NB4 (cell line): ENCODE measurements around the gene SPTLC3.

Source experiments
- CTCF ChIP-seq: IDR thresholded peaks from one replicate; pipeline ENCODE4 v1.5.1; 2012; ENCODE audit warnings: low read depth, low read length
- MYC ChIP-seq: IDR thresholded peaks from 2 replicates; pipeline ENCODE4 v1.6.1; 2011; ENCODE audit warnings: low read depth, low read length
- POLR2A ChIP-seq: IDR thresholded peaks from 2 replicates; pipeline ENCODE4 v1.6.1; 2011; ENCODE audit warnings: mild to moderate bottlenecking; ENCODE audit not compliant: insufficient read length; ENCODE audit errors: extremely low read depth

GRCh38 chr20:13212750-13213149, 204.0 kb downstream of the SPTLC3 start:
- TF ChIP-seq POLR2A: no peak
- no peak for TF ChIP-seq CTCF
- no peak for TF ChIP-seq MYC
